Loucy (cell line): Measurements from ENCODE around the gene CT55.

Source experiments
- H2AFZ ChIP-seq: fragments of 200-600 bp; sonication (generic); 2 replicates; pipeline ENCODE4 v1.6.0; 2016; ENCODE audit warnings: antibody characterized with exemption, mild to moderate bottlenecking, low read length, moderate library complexity
- H3F3A ChIP-seq: fragments of 200-600 bp; 2 replicates; pipeline ENCODE4 v1.6.0; 2016; ENCODE audit warnings: antibody characterized with exemption, low read depth, mild to moderate bottlenecking
- H3K27me3 ChIP-seq: fragments of 200-600 bp; sonication (generic); 2 replicates; pipeline ENCODE4 v1.6.1; 2014; ENCODE audit warnings: low read length, mild to moderate bottlenecking; ENCODE audit not compliant: insufficient read depth, poor library complexity, severe bottlenecking
- H3K36me3 ChIP-seq: fragments of 200-600 bp; sonication (generic); 2 replicates; pipeline ENCODE4 v1.6.1; 2016; ENCODE audit warnings: low read length; ENCODE audit not compliant: insufficient read depth
- H3K4me1 ChIP-seq: fragments of 200-600 bp; sonication (generic); 2 replicates; pipeline ENCODE4 v1.5.1; 2014; ENCODE audit warnings: low read length, mild to moderate bottlenecking; ENCODE audit not compliant: insufficient read depth, poor library complexity, severe bottlenecking
- H3K4me2 ChIP-seq: fragments of 200-600 bp; sonication (generic); 2 replicates; pipeline ENCODE4 v1.6.0; 2014; ENCODE audit warnings: antibody characterized with exemption, low read length, low read depth, mild to moderate bottlenecking; ENCODE audit not compliant: poor library complexity, severe bottlenecking
- H3K4me3 ChIP-seq: fragments of 200-600 bp; sonication (generic); 2 replicates; pipeline ENCODE4 v1.5.1; 2014; ENCODE audit warnings: low read length, mild to moderate bottlenecking, mixed read lengths; ENCODE audit not compliant: poor library complexity, severe bottlenecking
- H3K79me2 ChIP-seq: fragments of 200-600 bp; sonication (generic); 2 replicates; pipeline ENCODE4 v1.6.1; 2014; ENCODE audit warnings: low read length; ENCODE audit not compliant: insufficient read depth
- H3K9ac ChIP-seq: fragments of 200-600 bp; sonication (generic); 2 replicates; pipeline ENCODE4 v1.6.0; 2014; ENCODE audit warnings: mild to moderate bottlenecking, low read depth, low read length, moderate library complexity; ENCODE audit not compliant: poor library complexity, severe bottlenecking
- H3K9me2 ChIP-seq: fragments of 200-600 bp; sonication (generic); replicated peaks from 2 replicates; pipeline ENCODE4 v1.6.1; 2016; ENCODE audit warnings: low read depth, low read length, mixed read lengths
- H3K9me3 ChIP-seq: fragments of 200-600 bp; sonication (generic); 2 replicates; pipeline ENCODE4 v1.6.1; 2014; ENCODE audit warnings: mild to moderate bottlenecking, antibody characterized with exemption, low read length, low read depth; ENCODE audit not compliant: insufficient read depth
- H4K20me1 ChIP-seq: fragments of 200-600 bp; sonication (generic); 2 replicates; pipeline ENCODE4 v1.6.0; 2014; ENCODE audit warnings: antibody characterized with exemption, low read length, mild to moderate bottlenecking; ENCODE audit not compliant: insufficient read depth, poor library complexity, severe bottlenecking
- EZH2phosphoT487 ChIP-seq: fragments of 200-600 bp; IDR thresholded peaks from 2 replicates; pipeline ENCODE4 v1.6.1; 2018; ENCODE audit warnings: antibody characterized with exemption, mild to moderate bottlenecking, moderate library complexity, borderline replicate concordance
- TF ChIP-seq, protein P1 (sequence below): fragments of 200-600 bp; sonication (generic); conservative IDR thresholded peaks from 2 replicates; pipeline ENCODE4 v1.5.1; 2014; ENCODE audit warnings: mild to moderate bottlenecking, antibody characterized with exemption, low read length

Gene CT55

DNA sequence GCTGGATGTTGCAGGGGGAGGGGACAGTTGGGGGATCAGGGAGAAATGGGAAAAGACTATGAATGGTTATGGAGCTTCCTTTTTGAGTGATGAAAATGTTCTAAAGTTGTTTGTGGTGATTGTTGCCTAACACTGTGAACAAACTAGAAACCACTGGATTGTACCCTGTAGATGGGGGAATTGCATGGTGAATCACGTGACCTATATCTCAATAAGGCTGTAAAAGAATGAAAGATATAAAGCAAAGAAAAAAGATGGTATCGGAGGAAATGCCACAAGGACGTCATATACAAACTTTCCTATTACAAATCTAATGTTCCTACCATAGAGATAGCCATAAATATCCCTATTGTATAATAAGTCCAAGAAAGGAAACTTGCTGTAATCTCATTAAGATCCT, 20.6 kb upstream of the CT55 start:
- Histone ChIP-seq H3F3A (no peaks in the 10 kb centered on the region), H3K4me2 (no peak overlapping the region), H3K79me2 (no peaks in the 10 kb centered on the region), H3K9me3 (no peaks in the 10 kb centered on the region), H4K20me1 (no peaks in the 10 kb centered on the region), H3K36me3 (no peaks in the 10 kb centered on the region), H3K4me3 (no peak overlapping the region), H3K9me2 (no peaks in the 10 kb centered on the region), H2AFZ (no peak overlapping the region), H3K9ac (no peak overlapping the region), H3K4me1 (no peaks in the 10 kb centered on the region), H3K27me3 (no peaks in the 10 kb centered on the region)
- no peak for TF ChIP-seq EZH2phosphoT487
- TF ChIP-seq, protein P1, sequence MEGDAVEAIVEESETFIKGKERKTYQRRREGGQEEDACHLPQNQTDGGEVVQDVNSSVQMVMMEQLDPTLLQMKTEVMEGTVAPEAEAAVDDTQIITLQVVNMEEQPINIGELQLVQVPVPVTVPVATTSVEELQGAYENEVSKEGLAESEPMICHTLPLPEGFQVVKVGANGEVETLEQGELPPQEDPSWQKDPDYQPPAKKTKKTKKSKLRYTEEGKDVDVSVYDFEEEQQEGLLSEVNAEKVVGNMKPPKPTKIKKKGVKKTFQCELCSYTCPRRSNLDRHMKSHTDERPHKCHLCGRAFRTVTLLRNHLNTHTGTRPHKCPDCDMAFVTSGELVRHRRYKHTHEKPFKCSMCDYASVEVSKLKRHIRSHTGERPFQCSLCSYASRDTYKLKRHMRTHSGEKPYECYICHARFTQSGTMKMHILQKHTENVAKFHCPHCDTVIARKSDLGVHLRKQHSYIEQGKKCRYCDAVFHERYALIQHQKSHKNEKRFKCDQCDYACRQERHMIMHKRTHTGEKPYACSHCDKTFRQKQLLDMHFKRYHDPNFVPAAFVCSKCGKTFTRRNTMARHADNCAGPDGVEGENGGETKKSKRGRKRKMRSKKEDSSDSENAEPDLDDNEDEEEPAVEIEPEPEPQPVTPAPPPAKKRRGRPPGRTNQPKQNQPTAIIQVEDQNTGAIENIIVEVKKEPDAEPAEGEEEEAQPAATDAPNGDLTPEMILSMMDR, result no peak

DNA sequence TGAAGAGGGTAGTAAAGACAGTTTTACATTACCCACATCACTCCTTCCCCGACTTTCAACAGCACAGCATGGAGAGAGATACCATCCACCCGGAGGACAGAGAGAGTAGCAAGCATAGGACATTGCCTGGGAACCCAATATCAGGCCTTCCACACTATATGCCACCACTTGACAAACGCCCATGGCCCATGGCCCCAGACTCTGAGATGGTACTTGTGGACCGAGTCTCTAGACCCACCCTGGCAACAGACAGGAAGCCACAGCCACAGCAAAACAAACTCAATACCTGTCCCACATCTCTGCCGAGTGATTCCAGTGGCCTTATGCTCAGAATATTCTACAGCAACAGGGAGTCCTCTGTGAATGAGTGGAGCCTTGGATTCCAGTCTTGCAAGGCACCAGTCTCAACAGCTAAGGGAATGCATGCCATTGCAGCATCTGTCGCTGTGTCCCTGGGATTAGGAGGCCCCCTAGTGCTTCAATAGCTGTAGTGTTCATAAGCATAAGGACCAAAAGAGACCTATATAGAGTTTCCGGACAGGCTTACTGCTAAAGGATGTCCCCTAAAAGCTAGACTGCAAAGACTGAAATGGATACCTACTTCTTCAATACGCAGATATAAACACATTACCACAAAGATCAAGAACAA, 14.7 kb upstream of the CT55 start:
- H3K4me2 ChIP-seq, result no peak overlapping the region
- no peaks in the 10 kb centered on the region for H3F3A ChIP-seq
- no peaks in the 10 kb centered on the region for H4K20me1 ChIP-seq
- H3K9ac ChIP-seq, result no peak overlapping the region
- H3K27me3 ChIP-seq, result no peaks in the 10 kb centered on the region
- no peaks in the 10 kb centered on the region for H3K79me2 ChIP-seq
- H3K9me2 ChIP-seq, result no peaks in the 10 kb centered on the region
- no peaks in the 10 kb centered on the region for H3K36me3 ChIP-seq
- H2AFZ ChIP-seq, result no peak overlapping the region
- TF ChIP-seq, protein P1, result peak; percentile 56
- TF ChIP-seq EZH2phosphoT487, result no peak
- no peaks in the 10 kb centered on the region for H3K4me1 ChIP-seq
- no peaks in the 10 kb centered on the region for H3K9me3 ChIP-seq
- no peak overlapping the region for H3K4me3 ChIP-seq

- H2AFZ ChIP-seq, result no peak overlapping the region
- H3K9ac ChIP-seq, result no peak overlapping the region
- no peaks in the 10 kb centered on the region for H4K20me1 ChIP-seq
- H3F3A ChIP-seq, result no peaks in the 10 kb centered on the region
- no peaks in the 10 kb centered on the region for H3K9me3 ChIP-seq
- H3K4me1 ChIP-seq, result no peaks in the 10 kb centered on the region
- H3K27me3 ChIP-seq, result no peaks in the 10 kb centered on the region
- H3K36me3 ChIP-seq, result no peaks in the 10 kb centered on the region
- H3K79me2 ChIP-seq, result no peaks in the 10 kb centered on the region
- no peaks in the 10 kb centered on the region for H3K9me2 ChIP-seq
- H3K4me3 ChIP-seq, result no peak overlapping the region
- TF ChIP-seq, protein P1, result no peak
- no peak for TF ChIP-seq EZH2phosphoT487
- no peak overlapping the region for H3K4me2 ChIP-seq
Measured at GRCh38 chrX:135178636-135179035, 7.4 kb upstream of the CT55 start.
